Left cardiac atrium (tissue), 4 donors: ENCODE measurements around the gene TRMT44. TPM values are rescaled to one million over a fixed set of nuclear protein-coding genes. Genes with fewer than 3 reads are reported as not detected.
"Not testable (repeated sequence)": the region's sequence is repeated elsewhere in the genome, so short reads cannot be mapped to it uniquely, and the experiment has no call there.

ENCODE experiments used
- ATAC-seq, 2 donors: fragments of 200-7000 bp; cut with Tn5 transposase; one replicate each; pipeline ENCODE4 v1.9.1; 2020; ENCODE audit warnings: mild to moderate bottlenecking in 2 of 2, moderate library complexity in 2 of 2
- DNase-seq: peaks from one replicate; pipeline ENCODE4 v3.0.0-alpha.2; 2020
- intact Hi-C, 2 donors: fragments of 100-400 bp; cut with DNase I; formaldehyde crosslinking; loops; one replicate each; pipeline versions ENCODE4 v1.14.1 to v1.15.1; 2022 to 2023
- total RNA-seq, 2 donors: library from RNA; stranded (reverse); fragmentation: NEBNext Ultra II Directional; extraction: Animal tissue kit (Norgen Biotek cat#: 25700); gene quantifications; one replicate each; pipeline ENCODE4 v1.2.1, GENCODE V29; 2021
- donor health status: DM: no; HTN: yes; CAD: no.
- donor health status: DM: no; HTN: yes; CAD: no; lungs with severe emphysema.
- donor health status: DM: yes; HTN: yes; CAD: no.
- donor health status: Dilated cardiomyopathy.

Gene TRMT44
- total RNA-seq, 2 donors from 2014 or later = 8.8 to 13.6 TPM

DNA sequence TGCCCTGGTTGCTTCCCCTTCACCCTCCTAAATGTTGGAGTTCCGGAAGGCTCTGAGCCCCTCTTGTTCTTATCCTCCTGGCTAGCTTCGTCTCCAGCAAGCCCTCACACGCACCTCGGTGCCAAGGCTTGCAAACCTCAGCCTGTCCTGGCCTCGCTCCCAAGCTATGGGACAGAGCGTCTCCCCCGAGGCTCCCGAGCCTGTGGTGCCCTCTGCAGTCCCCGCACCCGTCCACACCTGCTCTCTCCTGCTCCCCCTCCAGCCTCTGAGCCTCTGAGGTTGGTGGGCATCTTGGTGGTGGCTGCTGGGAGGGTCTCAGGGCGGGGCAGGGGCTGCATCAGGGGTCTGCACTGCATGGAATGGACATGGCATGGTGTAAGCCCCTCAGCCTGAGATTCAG lies 63.2 kb downstream of the TRMT44 start:
- DNase-seq = no peak
- ATAC-seq = peak; percentile 17 to 19

DNA sequence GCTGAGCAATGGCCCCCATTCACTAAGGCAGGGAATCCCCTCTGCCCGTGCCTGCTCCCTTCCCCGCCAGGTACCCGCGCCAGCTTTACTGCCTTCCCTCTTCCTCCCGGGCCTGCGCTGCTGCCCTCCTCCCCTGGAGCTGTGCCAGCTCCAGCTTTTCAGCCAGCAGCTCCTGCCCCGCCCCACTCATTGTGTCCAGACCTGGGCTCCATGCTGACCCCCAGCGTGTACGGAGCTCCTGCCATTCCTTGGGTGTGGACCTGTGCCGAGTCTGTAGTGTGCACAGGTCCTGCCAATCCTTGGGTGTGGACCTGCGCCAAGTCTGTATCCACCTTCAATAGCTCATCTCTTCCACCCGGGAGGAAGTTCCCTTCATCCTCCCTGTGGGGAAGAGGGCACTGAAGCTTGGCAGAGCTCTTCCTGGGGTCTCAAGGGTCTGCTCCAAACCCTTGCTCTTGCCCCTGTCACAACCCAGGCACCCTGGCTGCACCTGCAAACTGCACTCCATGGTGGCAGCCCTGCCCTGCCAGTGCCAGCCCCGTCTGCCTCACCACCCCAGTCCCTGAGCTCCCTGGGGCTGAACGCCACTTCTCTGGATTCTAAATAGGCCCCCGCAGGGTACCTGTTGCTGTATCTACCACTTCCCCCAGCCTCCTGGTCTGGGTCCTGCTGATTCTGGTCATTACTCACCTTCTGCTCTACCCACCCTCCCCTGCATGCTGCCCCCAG lies 63.9 kb downstream of the TRMT44 start:
- ATAC-seq (peak; percentile 9 to 20), DNase-seq (no peak)

More for the DNA sequence above, 63.2 kb downstream of the TRMT44 start:
- intact Hi-C loops = no loop called here

DNA sequence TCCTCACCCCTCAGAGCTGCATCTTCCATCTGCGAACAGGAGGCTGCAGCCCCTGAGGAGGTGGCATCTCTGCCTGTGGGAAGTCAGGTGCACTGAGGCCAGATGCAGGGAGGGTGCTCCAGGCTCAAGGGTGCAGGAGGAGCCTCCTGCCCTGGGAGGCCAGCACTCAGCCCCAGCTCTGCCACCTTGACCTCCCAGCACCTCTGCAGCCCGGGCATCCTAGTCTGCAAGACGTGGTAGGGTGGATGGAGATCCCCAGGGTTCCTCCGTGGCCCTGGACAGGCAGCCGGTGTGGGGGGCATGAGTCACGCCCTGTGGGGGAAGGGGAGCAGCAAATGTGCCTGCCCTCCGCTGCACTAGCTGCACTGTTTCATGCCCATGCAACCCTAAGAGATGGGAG lies 64.7 kb downstream of the TRMT44 start:
- DNase-seq = no peak
- intact Hi-C loops = no loop called here
- no peak for ATAC-seq

More for the DNA sequence above, 63.9 kb downstream of the TRMT44 start:
- intact Hi-C loops = no loop called here

DNA sequence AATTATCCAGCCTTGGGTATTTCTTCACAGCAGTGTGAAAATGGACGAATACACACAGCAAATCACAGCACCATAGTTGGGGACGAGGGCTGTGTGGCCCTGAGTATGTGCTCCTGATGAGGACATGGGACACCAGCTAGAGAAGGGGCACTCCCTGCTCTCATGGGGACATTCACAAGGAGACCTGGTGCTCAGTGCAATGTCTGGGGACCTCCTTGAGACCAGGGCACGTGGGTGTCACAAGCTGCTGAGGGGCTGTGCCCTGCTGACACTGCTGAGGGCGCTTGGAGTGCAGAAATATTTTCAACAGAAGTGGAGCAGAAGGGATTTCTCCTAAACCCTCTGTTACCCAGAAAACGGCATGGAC lies 65.4 kb downstream of the TRMT44 start:
- intact Hi-C loops = no loop called here
- DNase-seq = no peak
- no peak for ATAC-seq

DNA sequence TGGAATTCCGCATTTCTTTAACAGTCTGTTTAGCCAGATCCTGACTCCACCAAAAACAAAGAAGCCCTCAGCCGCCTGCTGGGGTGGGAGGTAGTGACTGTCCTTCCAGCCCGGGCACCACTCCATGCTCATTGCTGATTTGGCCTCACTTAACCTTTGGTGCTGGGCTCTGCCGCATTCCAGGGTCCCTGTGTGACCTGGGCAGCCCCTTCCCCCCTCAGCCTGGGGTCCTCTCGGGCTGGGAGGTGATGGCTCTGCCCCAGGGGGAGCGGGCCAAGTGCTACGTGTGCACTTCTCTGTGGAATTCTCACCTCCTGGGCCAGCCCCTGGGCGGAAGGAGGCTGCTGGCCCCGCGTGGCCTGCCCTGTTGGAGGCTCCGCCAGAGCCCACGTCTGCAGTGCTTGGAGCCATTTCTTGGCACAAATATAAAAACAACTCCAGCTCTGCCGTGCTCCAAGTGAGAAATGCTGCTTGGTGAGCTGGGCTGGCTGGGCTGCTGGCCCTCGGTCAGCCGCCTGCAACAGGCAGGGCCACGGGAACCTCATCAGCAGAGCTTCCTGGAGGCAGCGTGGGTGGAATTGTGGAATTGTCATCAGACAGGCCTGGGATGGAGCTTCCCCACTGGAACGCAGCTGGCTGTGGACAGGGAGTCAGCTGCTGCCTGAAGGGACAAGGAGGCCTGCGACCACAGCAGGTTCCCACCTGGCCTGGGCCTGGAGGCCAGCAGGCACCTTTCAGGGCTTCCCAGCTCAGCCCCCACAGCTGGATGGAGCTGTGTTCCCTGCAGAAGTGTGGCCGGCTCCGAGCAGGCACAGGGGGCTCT lies 66.0 kb downstream of the TRMT44 start:
- intact Hi-C loops = no loop called here
- ATAC-seq (peak; percentile 73 to 75), DNase-seq (peak; percentile 59)

DNA sequence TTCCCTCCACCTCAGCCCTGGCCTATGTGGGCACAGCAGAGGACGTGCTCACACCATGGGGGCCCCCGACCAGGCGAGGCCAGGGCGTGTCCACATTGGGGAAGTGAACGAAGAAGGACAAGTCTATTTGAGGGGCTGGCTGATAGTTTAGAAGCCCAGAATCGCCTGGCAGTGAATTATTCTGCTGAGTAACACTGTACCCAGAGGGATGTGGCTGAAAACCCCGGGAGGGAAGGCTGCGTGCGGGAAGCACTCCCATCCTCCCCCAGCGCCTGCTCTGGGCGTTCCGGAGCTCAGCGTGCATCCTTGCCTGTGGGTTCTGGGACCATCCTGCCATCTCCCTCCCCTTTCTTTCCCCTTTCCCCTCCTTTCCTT lies 66.6 kb downstream of the TRMT44 start:
- no peak for DNase-seq
- intact Hi-C loops = no loop called here
- ATAC-seq = peak in 1 of 2 donors; percentile 3

DNA sequence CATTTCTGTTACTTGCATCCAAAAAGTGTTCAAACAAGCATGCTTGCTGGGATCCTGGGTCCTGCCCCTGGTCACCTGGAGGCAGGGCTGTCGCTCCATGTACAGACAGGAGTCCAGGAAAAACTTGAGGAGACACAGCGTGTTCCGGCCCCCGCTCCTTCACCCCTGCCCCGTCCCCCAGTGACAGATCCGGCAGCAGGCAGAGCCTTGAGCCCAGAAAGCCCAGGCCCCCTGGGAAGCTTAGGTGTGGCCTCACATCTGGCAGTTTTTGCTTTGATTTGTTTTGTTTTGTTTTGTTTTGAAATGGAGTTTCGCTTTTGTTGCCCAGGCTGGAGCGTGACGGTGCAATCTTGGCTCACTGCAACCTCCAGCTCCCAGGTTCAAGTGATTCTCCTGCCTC lies 67.0 kb downstream of the TRMT44 start:
- ATAC-seq = no peak
- intact Hi-C loops = no loop called here
- no peak for DNase-seq

DNA sequence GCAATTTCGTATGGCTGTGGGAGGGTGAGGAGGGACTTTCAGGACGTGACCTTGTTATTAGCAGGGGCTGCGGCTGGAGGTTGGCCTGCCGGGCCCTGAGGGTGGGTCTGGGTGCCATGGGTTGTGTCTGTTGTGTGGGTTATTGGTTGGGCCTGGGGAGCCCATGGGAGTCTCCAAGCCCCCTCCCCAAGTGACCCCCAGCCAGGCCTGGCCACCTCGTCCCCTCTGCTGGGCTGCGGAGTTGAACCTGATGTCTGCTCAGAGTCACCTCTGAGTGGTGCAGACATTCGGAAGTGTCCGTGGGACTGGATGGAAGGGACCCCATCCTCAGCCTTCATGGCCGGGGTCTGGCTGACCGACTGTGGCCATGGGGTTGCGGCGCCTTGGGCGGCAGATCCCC lies 67.7 kb downstream of the TRMT44 start:
- DNase-seq = no peak
- ATAC-seq = no peak
- intact Hi-C loops = no loop called here

DNA sequence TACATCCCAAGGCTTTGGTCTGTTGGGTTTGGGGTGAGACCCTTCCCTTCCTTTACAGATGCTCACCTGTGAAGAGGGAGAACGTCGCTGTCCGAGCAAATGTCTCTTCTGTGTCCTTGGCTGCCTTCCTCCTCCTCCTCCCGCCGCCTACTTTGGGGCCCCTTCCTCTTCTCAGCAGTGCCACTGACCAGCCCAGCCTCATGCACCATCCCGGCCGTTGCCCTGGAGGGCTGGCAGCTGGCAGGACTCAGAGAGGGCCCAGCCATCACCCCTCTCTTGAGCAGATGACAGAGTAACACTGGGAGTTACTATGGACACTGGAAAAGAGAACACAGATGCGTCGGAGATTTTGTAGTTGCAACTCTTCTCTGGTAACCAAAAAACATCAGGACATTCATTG lies 68.2 kb downstream of the TRMT44 start:
- ATAC-seq (no peak), DNase-seq (no peak)
- intact Hi-C loops = no loop called here

DNA sequence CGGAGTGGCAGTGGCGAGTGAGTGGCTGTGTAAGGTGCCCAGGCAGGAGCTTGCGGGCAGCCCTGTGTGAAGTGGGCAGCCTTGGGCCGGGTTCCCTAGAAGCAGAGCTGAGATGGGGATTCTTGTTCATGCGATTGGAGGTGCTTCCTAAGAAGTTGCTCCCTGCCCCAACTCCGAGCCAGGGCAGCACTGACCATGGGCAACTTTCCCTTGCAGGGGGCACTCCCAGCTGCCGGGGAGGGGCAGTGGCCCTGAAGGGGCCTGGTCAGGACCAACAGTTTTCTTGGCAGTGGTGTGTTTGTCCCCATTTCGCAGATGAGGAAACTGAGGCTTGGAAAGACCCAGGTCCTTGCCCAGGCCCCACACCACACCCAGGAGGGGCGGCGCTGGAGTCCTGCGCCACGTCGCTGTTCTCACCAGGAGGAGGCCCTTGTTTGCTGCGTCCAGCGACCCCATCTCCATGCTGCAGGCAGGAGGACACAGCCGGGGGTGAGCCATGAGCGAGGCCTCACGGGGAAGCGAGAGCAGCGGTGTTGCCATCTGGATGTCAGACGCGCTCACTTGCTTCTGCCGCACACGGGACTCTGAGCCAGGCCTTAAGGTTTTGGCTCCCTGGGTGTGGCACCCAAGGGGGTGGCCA lies 68.9 kb downstream of the TRMT44 start:
- DNase-seq = no peak
- intact Hi-C loops = no loop called here
- no peak for ATAC-seq

DNA sequence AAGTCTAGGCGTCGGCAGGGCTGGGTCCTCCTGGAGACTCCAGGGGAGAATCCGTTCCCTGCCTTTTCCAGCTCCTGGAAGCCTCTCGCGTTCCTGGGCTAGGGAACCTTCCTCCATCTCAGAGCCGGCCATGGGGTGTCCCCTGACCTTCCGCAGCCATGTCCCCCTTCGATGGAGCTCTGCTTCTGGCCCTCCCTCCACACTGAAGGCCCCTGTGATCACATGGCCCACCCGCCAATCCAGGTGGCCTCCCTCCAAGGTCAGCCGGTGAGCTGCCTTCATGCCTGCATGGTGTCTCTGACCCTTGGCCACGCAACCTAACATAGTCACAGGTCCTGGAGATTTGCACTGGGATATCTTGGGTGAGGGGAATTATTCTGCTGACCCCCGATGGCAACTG lies 69.6 kb downstream of the TRMT44 start:
- intact Hi-C loops = no loop called here
- DNase-seq = no peak
- no peak for ATAC-seq

DNA sequence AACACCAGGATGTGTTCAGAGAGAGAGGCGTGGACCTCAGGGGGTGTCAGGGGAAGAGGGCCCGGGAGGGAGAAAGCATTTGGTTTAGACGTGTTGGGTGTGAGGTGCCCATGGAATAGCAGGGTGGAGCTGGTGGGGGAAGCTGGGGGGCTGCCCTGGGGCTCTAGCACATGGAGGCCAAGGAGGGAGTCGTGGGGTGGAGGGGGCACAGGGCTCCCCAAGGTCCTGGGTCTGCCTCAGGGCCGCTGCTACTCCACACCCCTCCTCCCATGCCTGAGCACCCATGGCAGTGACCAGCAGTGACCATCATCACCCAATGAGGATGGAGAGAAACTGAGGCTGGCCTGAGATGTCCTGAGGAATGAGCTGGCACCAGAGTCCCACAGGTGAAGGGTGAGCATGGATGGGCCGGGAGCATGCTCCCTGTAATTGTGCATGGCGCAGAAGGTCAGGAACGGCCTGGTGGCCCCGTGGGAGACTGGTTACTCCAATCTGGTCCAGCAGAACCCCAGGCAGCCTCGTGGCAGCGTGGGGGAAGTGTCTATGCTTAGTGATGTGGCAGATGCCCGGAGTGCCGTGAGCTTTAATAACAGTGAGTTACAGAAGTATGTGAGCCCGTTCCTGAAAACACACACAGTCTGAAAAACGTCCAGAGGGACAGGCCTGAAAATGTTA lies 70.2 kb downstream of the TRMT44 start:
- intact Hi-C loops = no loop called here
- DNase-seq = no peak
- no peak for ATAC-seq

DNA sequence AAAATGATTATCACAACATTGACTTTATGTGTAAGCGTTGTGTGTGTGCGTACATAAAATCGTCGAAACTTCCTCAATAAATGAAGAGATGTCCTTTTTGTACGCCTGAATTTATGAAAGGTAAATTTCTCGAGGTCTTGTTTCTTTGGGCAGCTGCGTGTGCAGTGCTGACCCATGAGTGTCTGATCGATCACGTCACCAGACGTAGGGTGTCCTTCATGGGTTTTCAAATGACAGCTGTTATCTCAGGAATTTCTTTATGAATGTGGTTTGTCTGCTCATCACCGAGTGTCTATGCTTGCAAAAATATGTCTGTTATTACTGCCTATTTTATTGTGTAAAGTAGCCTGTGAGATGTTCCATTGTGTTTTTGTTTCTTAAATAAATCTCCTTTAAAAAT lies 71.9 kb downstream of the TRMT44 start:
- no peak for ATAC-seq
- no peak for DNase-seq
- intact Hi-C loops = no loop called here

DNA sequence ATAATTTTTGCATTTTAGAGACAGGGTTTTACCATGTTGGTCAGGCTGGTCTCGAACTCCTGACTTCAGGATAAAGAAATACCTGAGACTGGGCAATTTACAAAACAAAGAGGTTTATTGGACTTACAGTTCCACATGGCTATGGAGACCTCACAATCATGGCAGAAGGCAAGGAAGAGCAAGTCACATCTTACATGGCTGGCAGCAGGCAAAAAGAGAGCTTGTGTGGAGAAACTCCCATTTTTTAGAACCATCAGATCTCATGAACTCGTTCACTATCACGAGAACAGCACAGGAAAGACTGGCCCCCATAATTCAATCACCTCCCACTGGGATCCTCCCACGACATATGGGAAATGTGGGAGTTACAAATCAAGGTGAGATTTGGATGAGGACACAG lies 72.5 kb downstream of the TRMT44 start:
- DNase-seq, ATAC-seq, intact Hi-C loops: not testable (repeated sequence)

DNA sequence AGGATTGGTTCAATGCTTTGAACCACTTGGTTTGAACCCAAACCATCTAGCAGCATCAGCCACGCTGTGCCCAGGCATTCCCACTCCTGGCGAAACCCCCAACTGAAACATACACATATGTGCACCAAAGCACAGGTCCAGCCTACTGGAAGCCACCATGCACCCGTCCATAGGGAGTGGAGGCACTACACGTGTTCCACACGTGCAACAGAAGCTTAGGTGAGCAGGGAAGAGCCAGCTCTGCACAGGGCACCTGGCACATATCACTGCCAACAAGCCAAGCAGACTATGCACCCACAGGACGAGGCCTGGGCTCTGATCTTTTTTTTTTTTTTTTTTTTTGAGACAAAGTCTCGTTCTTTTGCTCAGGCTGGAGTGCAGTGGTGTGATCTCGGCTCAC lies 73.4 kb downstream of the TRMT44 start:
- intact Hi-C loops = no loop called here
- DNase-seq = no peak
- ATAC-seq = no peak

DNA sequence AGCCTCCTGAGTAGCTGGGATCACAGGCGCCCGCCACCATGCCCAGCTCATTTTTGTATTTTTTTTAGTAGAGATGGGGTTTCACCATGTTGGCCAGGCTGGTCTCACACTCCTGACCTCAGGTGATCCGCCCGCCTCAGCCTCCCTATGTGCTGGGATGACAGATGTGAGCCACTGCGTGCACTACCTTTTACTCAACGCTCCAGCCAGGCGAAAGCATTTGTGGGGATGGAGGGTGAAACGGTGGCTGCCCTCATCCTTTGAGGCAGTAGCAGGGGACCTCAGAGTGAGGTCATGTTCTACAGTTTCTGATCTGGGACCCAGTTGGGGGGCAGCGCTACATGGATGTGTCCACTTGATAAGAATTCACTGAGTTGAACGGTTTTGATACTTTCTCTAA lies 73.8 kb downstream of the TRMT44 start:
- DNase-seq (no peak), ATAC-seq (no peak)
- intact Hi-C loops = no loop called here

DNA sequence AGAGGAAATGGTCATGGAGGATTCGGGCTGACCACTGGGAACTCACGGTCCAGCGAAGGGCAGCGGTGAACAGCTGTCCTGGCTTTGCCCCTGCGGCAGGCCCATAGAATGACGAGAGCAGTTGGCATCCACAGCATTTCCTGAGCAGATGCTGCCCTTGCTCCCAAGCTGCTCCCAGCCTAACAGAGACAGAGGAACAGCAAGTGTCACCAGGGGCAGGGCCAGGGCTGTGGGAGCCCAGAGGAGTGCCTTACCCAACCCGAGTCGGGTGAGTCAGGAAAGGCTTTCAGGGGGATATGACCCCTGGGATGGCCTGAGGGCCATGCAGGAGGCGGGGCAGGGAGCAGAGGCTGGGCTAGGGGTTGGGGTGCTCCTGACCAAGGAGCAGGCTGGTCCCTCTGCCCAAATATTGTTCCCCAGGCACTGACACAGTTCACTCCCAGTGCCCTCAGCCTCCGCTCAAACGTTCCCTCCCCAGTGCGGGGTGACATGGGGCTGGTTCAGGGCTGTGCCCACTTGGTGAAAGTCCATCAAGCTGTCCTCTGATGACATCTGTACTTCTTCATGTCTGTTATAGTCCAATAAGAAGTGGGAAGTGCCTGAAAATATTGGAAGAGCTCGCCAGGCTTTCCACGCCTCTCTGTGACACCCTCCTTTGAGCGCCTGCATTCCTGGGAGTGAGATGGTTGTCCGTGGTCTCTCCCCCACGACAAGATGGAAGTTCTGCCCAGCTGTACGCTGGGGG lies 74.9 kb downstream of the TRMT44 start:
- peak in 1 of 2 donors; percentile 53 for ATAC-seq

DNA sequence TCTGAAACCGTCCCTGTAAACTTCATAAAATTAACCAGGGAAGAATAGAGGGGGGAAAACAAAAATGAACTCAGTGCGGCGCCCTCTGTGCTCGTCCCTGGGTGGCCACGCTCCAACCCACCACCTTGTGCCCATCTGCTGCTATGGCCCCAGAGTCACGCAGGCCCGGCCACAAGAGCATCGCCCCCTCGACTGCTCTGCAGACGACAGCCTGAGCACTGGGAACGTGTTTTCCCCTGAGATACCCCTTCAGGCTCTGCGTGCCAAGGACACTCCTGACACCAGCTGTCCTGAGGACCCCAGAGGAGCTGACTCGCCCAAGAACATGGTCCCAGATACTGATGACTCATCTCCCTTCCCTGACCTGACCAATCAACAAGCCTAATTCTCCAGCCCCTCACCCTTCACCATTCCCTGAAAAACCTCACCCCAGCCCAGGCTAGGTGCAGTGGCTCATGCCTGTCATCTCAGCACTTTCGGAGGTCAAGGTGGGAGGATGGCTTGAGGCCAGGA lies 75.5 kb downstream of the TRMT44 start:
- intact Hi-C loops = no loop called here
- no peak for DNase-seq
- no peak for ATAC-seq

More for the DNA sequence above, 74.9 kb downstream of the TRMT44 start:
- intact Hi-C loops = no loop called here
- no peak for DNase-seq

DNA sequence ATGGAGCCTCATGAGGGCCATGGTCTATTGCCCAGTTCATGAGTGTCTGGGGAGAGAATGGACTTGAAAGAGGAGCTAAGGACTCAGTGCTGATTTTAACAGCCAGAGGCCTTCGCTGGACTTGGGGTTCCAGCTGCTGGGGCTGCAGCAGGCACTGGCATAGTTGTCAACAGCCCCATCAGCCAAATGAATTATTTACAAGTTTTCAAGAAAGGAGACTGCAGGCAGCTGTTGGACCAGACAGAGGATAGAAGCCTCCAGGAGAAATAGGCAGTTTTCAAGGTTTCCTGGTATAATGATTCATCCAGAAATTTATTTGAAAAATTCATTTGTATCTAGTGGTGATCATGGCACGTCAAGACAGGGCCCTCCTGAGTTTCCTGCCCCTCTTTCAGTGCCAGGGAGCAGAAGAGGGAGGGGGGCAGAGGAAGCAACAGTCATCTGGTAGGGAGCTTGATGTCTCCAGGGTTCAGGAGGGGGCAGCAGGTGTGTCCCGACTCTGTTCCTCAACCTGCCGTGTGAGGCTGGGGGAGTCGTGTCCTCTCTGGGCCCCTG lies 76.5 kb downstream of the TRMT44 start:
- DNase-seq = no peak
- intact Hi-C loops = no loop called here
- no peak for ATAC-seq
